ENCODE data around the gene ANLN. TPM values are rescaled to one million over a fixed set of nuclear protein-coding genes. Genes with fewer than 3 reads are reported as not detected.

The ANLN gene
- polyA plus RNA-seq, 1 donor (not counting 4 experiments of a cell fraction or from before 2014, with no cell fraction given) = 65.8 TPM

- Histone ChIP-seq H3K4me1 (ENCODE audit: control insufficient read depth, extremely low read depth, insufficient read depth, low read length) (no peaks in the 10 kb centered on the region), H3K27ac (ENCODE audit: control insufficient read depth, insufficient read depth, low read length) (no peak overlapping the region), H3K36me3 (ENCODE audit: control insufficient read depth in 2 of 2, extremely low read depth in 1 of 2, insufficient read depth in 2 of 2, low read length in 2 of 2) (peaks cover 2 to 36% of the 10 kb centered on the region in 2 experiments), H3K27me3 (ENCODE audit: control insufficient read depth, extremely low read depth, insufficient read depth, low read length) (no peaks in the 10 kb centered on the region), H3K4me3 (ENCODE audit: control insufficient read depth in 2 of 3, extremely low read depth in 1 of 3, insufficient read depth in 2 of 3, low read depth in 1 of 3, low read length in 3 of 3) (no peak overlapping the region), H3K4me2 (ENCODE audit: control insufficient read depth, extremely low read depth, insufficient read depth, low read depth, low read length) (no peak overlapping the region), H3K9me1 (ENCODE audit: control insufficient read depth, extremely low read depth, insufficient read depth, low read length) (no peaks in the 10 kb centered on the region), H4K20me1 (ENCODE audit: control insufficient read depth, extremely low read depth, insufficient read depth, low read length) (no peaks in the 10 kb centered on the region), H3K9ac (ENCODE audit: control insufficient read depth, extremely low read depth, insufficient read depth, low read length) (no peak overlapping the region), H3K79me2 (ENCODE audit: control insufficient read depth, insufficient read depth, low read length) (peaks cover 47% of the 10 kb centered on the region), H2AFZ (ENCODE audit: control insufficient read depth, low read length) (no peak overlapping the region), H3K9me3 (ENCODE audit: control insufficient read depth, low read depth, low read length) (no peaks in the 10 kb centered on the region)
- TF ChIP-seq CTCF (optimal IDR thresholded peaks at IDR 0.05 in 1 of 3, IDR thresholded peaks at IDR 0.05 in 1 of 3, conservative IDR thresholded peaks at IDR 0.05 in 1 of 3; ENCODE audit: extremely low read depth in 1 of 3, insufficient read depth in 2 of 3, low read length in 3 of 3) = no peak
- dilution Hi-C loops (cut with MboI; ENCODE audit: extremely low pct_ligation_motif_present, low sequenced_read_pairs) = no loop called here
- DNase-seq (ENCODE audit: low read depth, low spot score) = no peak
- no peak for FAIRE-seq
These were observed 18.9 kb downstream of the ANLN start for GRCh38 chr7:36408589-36408988.

- dilution Hi-C loops (cut with MboI; ENCODE audit: extremely low pct_ligation_motif_present, low sequenced_read_pairs) = no loop called here
- DNase-seq (ENCODE audit: low read depth, low spot score) (no peak), FAIRE-seq (no peak)
- Histone ChIP-seq H3K4me2 (ENCODE audit: control insufficient read depth, extremely low read depth, insufficient read depth, low read depth, low read length) (no peak overlapping the region), H3K79me2 (ENCODE audit: control insufficient read depth, insufficient read depth, low read length) (peaks cover 41% of the 10 kb centered on the region), H3K9me3 (ENCODE audit: control insufficient read depth, low read depth, low read length) (no peaks in the 10 kb centered on the region), H4K20me1 (ENCODE audit: control insufficient read depth, extremely low read depth, insufficient read depth, low read length) (no peaks in the 10 kb centered on the region), H3K27me3 (ENCODE audit: control insufficient read depth, extremely low read depth, insufficient read depth, low read length) (no peaks in the 10 kb centered on the region), H2AFZ (ENCODE audit: control insufficient read depth, low read length) (no peak overlapping the region), H3K9me1 (ENCODE audit: control insufficient read depth, extremely low read depth, insufficient read depth, low read length) (no peaks in the 10 kb centered on the region), H3K36me3 (ENCODE audit: control insufficient read depth in 2 of 2, extremely low read depth in 1 of 2, insufficient read depth in 2 of 2, low read length in 2 of 2) (peaks cover 2 to 32% of the 10 kb centered on the region in 2 experiments), H3K4me3 (ENCODE audit: control insufficient read depth in 2 of 3, extremely low read depth in 1 of 3, insufficient read depth in 2 of 3, low read depth in 1 of 3, low read length in 3 of 3) (no peak overlapping the region), H3K27ac (ENCODE audit: control insufficient read depth, insufficient read depth, low read length) (no peak overlapping the region), H3K9ac (ENCODE audit: control insufficient read depth, extremely low read depth, insufficient read depth, low read length) (no peak overlapping the region), H3K4me1 (ENCODE audit: control insufficient read depth, extremely low read depth, insufficient read depth, low read length) (no peaks in the 10 kb centered on the region)
- TF ChIP-seq EZH2 (IDR thresholded peaks at IDR 0.05; ENCODE audit: low read length) = no peak
- no peak for TF ChIP-seq CTCF (optimal IDR thresholded peaks at IDR 0.05 in 1 of 3, IDR thresholded peaks at IDR 0.05 in 1 of 3, conservative IDR thresholded peaks at IDR 0.05 in 1 of 3; ENCODE audit: extremely low read depth in 1 of 3, insufficient read depth in 2 of 3, low read length in 3 of 3)
These were observed 19.5 kb downstream of the ANLN start for GRCh38 chr7:36409180-36409579.

Measured in keratinocyte (primary cell).